Small intestine (tissue), 7 donors: ENCODE results near the gene NDUFAF5. TPM values are rescaled to one million over a fixed set of nuclear protein-coding genes. Genes with fewer than 3 reads are reported as not detected.
A peak's percentile ranks its signal among the peaks of the same experiment; 100 is the strongest.

Experiments
- DNase-seq, 2 donors: peaks; one replicate each; pipeline versions ENCODE4 v3.0.0 to v3.0.0-alpha.2; 2013
- FAIRE-seq: peaks from 2 replicates; lab custom pipeline; 2012; peaks lifted over from hg19 to GRCh38; lab: Jason Lieb, UNC
- H3K27ac ChIP-seq, 3 donors: one replicate each; pipeline ENCODE4 v1.5.1; 2013; ENCODE audit warnings: low read length in 2 of 3, mild to moderate bottlenecking in 2 of 3, control low read depth in 1 of 3, inconsistent platforms in 1 of 3, low read depth in 1 of 3, moderate library complexity in 1 of 3
- H3K27me3 ChIP-seq, 3 donors: one replicate each; pipeline ENCODE4 v1.6.1; 2013; ENCODE audit warnings: low read length in 3 of 3, inconsistent platforms in 1 of 3; ENCODE audit not compliant: control insufficient read depth in 3 of 3, insufficient read depth in 3 of 3
- H3K36me3 ChIP-seq, 3 donors: one replicate each; pipeline ENCODE4 v1.6.1; 2013; ENCODE audit warnings: low read length in 3 of 3, inconsistent platforms in 1 of 3, low read depth in 1 of 3, mild to moderate bottlenecking in 1 of 3, moderate library complexity in 1 of 3; ENCODE audit not compliant: control insufficient read depth in 3 of 3, insufficient read depth in 2 of 3
- H3K4me1 ChIP-seq, 3 donors: one replicate each; pipeline ENCODE4 v1.6.1; 2013; ENCODE audit warnings: low read length in 2 of 3, inconsistent platforms in 1 of 3, low read depth in 1 of 3, mild to moderate bottlenecking in 1 of 3, moderate library complexity in 1 of 3; ENCODE audit not compliant: control insufficient read depth in 3 of 3, insufficient read depth in 2 of 3
- H3K4me3 ChIP-seq, 3 donors: one replicate each; pipeline ENCODE4 v1.5.1; 2013; ENCODE audit warnings: low read length in 3 of 3, control low read depth in 1 of 3, inconsistent platforms in 1 of 3, low read depth in 1 of 3, mild to moderate bottlenecking in 1 of 3, moderate library complexity in 1 of 3
- H3K9me3 ChIP-seq, 2 donors: one replicate each; pipeline ENCODE4 v1.6.1; 2013; ENCODE audit warnings: low read depth in 1 of 2, low read length in 1 of 2; ENCODE audit not compliant: control insufficient read depth in 2 of 2, insufficient read depth in 1 of 2
- WGBS, 3 donors: extraction: QIAGEN DNeasy Blood & Tissue Kit; methylation state at CpG; one replicate each; pipeline ENCODE4 v1.1.7; 2013; 5-methylcytosine and 5-hydroxymethylcytosine counted together
- polyA plus RNA-seq, 4 donors: library from polyadenylated mRNA; stranded (reverse) in 3 of 4; unstranded in 1 of 4; fragments of 200-250 nt in 3 of 4; fragments of 120-200 nt in 1 of 4; gene quantifications; one replicate each; pipeline versions ENCODE4 v1.2.1 to v1.2.3, GENCODE V29; 2013
- donor health status: healthy with polysubstance abuse.
- donor health status: control.
- donor health status: control.
- donor health status: Bipolar disorder and iron deficiency.
- donor health status: healthy.

Gene NDUFAF5
- polyA plus RNA-seq, 4 donors, result 18.3 to 46.7 (median 27.3) TPM

GRCh38 chr20:13765868-13766416, 18.9 kb upstream of the NDUFAF5 start:
- no peak for FAIRE-seq

GRCh38 chr20:13770141-13770540, 14.7 kb upstream of the NDUFAF5 start:
- Histone ChIP-seq H3K27me3 (no peaks in the 10 kb centered on the region), H3K27ac (no peak overlapping the region), H3K9me3 (peaks cover 0 to 8% of the 10 kb centered on the region in 2 donors), H3K36me3 (peaks cover 0 to 22% (median 10%) of the 10 kb centered on the region in 3 donors), H3K4me3 (no peak overlapping the region), H3K4me1 (no peaks in the 10 kb centered on the region)
- no peak for DNase-seq
- FAIRE-seq, result no peak
- 85 to 90% (median 88%) methylated on average over 5 of the region's 5 CpGs for WGBS, 3 donors

More at GRCh38 chr20:13765868-13766416, 18.9 kb upstream of the NDUFAF5 start:
- H3K27me3 ChIP-seq, result no peaks in the 10 kb centered on the region
- WGBS, 3 donors, result 87 to 97% (median 93%) methylated on average over 1 of the region's 1 CpG
- peaks cover 6 to 27% (median 14%) of the 10 kb centered on the region in 3 donors for H3K36me3 ChIP-seq
- H3K27ac ChIP-seq, result no peak overlapping the region
- peaks cover 0 to 8% of the 10 kb centered on the region in 2 donors for H3K9me3 ChIP-seq
- DNase-seq, result no peak
- H3K4me3 ChIP-seq, result no peak overlapping the region
- no peaks in the 10 kb centered on the region for H3K4me1 ChIP-seq

DNA sequence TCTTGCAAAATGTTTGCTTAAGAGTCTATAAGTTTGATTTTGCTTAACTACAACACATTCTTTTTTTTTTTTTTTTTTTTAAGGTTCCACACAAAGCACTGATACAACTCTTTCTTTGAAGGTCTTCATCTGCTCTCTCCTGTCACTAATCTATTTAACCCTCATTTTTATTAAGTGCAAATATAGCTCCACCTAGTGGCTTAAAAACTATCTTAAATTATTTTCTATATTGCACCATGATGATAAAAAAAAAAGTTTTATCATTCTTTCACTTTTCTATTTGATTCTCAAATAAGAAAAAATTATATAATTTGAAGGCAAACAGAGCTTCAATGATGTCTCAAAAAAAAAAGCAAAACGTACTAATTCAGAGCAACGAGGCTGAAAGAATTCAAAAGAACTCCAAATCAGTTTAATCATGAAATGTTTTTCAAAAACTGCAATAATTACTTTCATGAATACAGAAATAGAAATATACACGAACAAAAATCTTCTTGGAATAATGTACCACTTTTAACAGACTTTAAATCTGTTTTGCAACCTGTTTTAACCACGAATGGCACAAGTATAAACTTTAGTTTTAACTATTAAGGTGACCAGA, 12.9 kb upstream of the NDUFAF5 start:
- peaks cover 0 to 22% (median 6%) of the 10 kb centered on the region in 3 donors for H3K36me3 ChIP-seq
- H3K27me3 ChIP-seq, result no peaks in the 10 kb centered on the region
- DNase-seq, result peak in 1 of 2 donors; percentile 14
- no peak for FAIRE-seq
- H3K9me3 ChIP-seq, result peaks cover 0 to 8% of the 10 kb centered on the region in 2 donors
- WGBS, 3 donors, result 46 to 64% (median 49%) methylated on average over 4 of the region's 4 CpGs
- H3K4me1 ChIP-seq, result no peaks in the 10 kb centered on the region
- H3K27ac ChIP-seq, result no peak overlapping the region
- no peak overlapping the region for H3K4me3 ChIP-seq

- FAIRE-seq (no peak), DNase-seq (no peak)
- WGBS, 3 donors, result 80 to 87% (median 84%) methylated on average over 4 of the region's 4 CpGs
- Histone ChIP-seq H3K27ac (no peak overlapping the region), H3K9me3 (peaks cover 0 to 4% of the 10 kb centered on the region in 2 donors), H3K27me3 (no peaks in the 10 kb centered on the region), H3K4me3 (no peak overlapping the region), H3K4me1 (no peaks in the 10 kb centered on the region), H3K36me3 (peaks cover 0 to 17% (median 6%) of the 10 kb centered on the region in 3 donors)
These were observed 12.3 kb upstream of the NDUFAF5 start for GRCh38 chr20:13772529-13772928.

GRCh38 chr20:13775867-13776266, 9.0 kb upstream of the NDUFAF5 start:
- 72 to 78% (median 77%) methylated on average over 4 of the region's 4 CpGs for WGBS, 3 donors
- Histone ChIP-seq H3K4me3 (no peak overlapping the region), H3K27me3 (no peaks in the 10 kb centered on the region), H3K4me1 (no peaks in the 10 kb centered on the region), H3K9me3 (no peaks in the 10 kb centered on the region), H3K36me3 (peaks cover 3 to 4% (median 3%) of the 10 kb centered on the region in 3 donors), H3K27ac (no peak overlapping the region)
- FAIRE-seq, result no peak
- DNase-seq, result no peak

DNA sequence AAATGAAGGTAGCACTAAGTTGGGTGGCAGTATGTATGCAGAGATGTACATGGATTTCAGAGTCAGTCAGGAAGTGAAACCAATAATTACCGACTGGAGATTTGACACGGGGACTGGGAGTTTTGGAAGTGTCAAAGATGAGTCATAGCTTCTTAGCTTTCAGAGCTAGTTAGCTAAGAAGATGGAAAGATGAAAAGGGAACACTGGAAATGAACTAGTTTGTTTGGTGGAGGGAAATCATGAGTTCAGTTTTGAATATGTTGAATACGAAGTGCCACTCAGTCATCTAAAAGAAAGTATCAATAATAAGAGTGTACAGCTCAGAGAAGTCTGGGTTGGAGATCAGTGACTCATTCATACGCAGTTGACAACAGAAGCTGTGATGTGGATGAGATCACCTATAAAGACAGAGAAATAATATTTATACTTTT, 7.6 kb upstream of the NDUFAF5 start:
- H3K36me3 ChIP-seq, result peaks cover 3 to 13% (median 3%) of the 10 kb centered on the region in 3 donors
- H3K4me3 ChIP-seq, result no peak overlapping the region
- FAIRE-seq, result no peak
- H3K9me3 ChIP-seq, result no peaks in the 10 kb centered on the region
- no peaks in the 10 kb centered on the region for H3K4me1 ChIP-seq
- DNase-seq, result no peak
- H3K27me3 ChIP-seq, result no peaks in the 10 kb centered on the region
- no peak overlapping the region for H3K27ac ChIP-seq
- 44 to 56% (median 46%) methylated on average over 4 of the region's 4 CpGs for WGBS, 3 donors

- H3K4me1 ChIP-seq, result peaks cover 0 to 6% (median 2%) of the 10 kb centered on the region in 3 donors
- peaks cover 3 to 13% (median 3%) of the 10 kb centered on the region in 3 donors for H3K36me3 ChIP-seq
- 94 to 95% (median 95%) methylated on average over 3 of the region's 3 CpGs for WGBS, 3 donors
- no peak for DNase-seq
- H3K27ac ChIP-seq, result no peak overlapping the region
- no peak overlapping the region for H3K4me3 ChIP-seq
- H3K27me3 ChIP-seq, result no peaks in the 10 kb centered on the region
- H3K9me3 ChIP-seq, result no peaks in the 10 kb centered on the region
- FAIRE-seq, result no peak
These were observed 6.0 kb upstream of the NDUFAF5 start for GRCh38 chr20:13778827-13779226.

DNA sequence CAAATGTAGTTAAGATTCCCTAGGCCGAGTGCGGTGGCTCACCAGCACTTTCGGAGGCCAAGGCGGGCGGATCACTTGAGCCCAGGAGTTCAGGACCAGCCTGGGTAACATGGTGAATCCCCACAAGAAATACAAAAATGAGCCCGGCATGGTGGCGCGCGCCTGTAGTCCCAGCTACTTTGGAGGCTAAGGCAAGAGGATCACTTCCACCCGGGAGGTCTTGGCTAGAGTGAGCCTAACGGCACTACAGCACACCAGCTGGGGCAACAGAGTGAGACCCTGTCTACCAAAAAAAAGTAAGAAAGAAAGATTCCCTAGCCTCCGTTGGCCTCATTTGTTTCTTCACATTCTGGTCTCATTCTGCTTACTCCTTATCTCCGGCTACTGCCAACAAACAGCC, 1.3 kb upstream of the NDUFAF5 start:
- DNase-seq (no peak), FAIRE-seq (no peak)
- no peaks in the 10 kb centered on the region for H3K27me3 ChIP-seq
- peaks cover 0 to 13% (median 6%) of the 10 kb centered on the region in 3 donors for H3K4me1 ChIP-seq
- peaks cover 3 to 12% (median 3%) of the 10 kb centered on the region in 3 donors for H3K36me3 ChIP-seq
- H3K4me3 ChIP-seq, result peak overlapping the region in 1 of 3 donors; percentile 81
- 86 to 94% (median 93%) methylated on average over 13 of the region's 13 CpGs for WGBS, 3 donors
- H3K9me3 ChIP-seq, result no peaks in the 10 kb centered on the region
- H3K27ac ChIP-seq, result no peak overlapping the region
